Inflammatory macrophage (primary cell): ENCODE data around the gene AMDHD2.

Experiments
- DNase-seq, 2 donors: peaks; one replicate each; pipeline ENCODE4 v3.0.0-alpha.2; 2020 to 2022

The AMDHD2 gene

GRCh38 chr16:2483939-2484897, 36.0 kb upstream of the AMDHD2 start:
- no peak for DNase-seq

- no peak for DNase-seq
These were observed 35.2 kb upstream of the AMDHD2 start for GRCh38 chr16:2484898-2485508.

GRCh38 chr16:2485811-2486507, 34.2 kb upstream of the AMDHD2 start:
- peak in 1 of 2 donors; percentile 27 for DNase-seq

GRCh38 chr16:2486645-2487516, 33.3 kb upstream of the AMDHD2 start:
- peak; percentile 53 to 72 for DNase-seq

GRCh38 chr16:2487517-2487842, 32.7 kb upstream of the AMDHD2 start:
- no peak for DNase-seq

- peak; percentile 80 to 90 for DNase-seq
These were observed 32.2 kb upstream of the AMDHD2 start for GRCh38 chr16:2487903-2488531.

- no peak for DNase-seq
These were observed 30.6 kb upstream of the AMDHD2 start for GRCh38 chr16:2489581-2489980.

GRCh38 chr16:2490190-2491105, 29.7 kb upstream of the AMDHD2 start:
- DNase-seq, result no peak

GRCh38 chr16:2492292-2492691, 27.9 kb upstream of the AMDHD2 start:
- no peak for DNase-seq

- DNase-seq, result no peak
These were observed 26.6 kb upstream of the AMDHD2 start for GRCh38 chr16:2493605-2494004.

GRCh38 chr16:2494616-2495015, 25.6 kb upstream of the AMDHD2 start:
- DNase-seq, result no peak

- no peak for DNase-seq
These were observed 25.1 kb upstream of the AMDHD2 start for GRCh38 chr16:2495041-2495440.

GRCh38 chr16:2496223-2497115, 23.7 kb upstream of the AMDHD2 start:
- no peak for DNase-seq

GRCh38 chr16:2497116-2497630, 23.0 kb upstream of the AMDHD2 start:
- no peak for DNase-seq

GRCh38 chr16:2497695-2498484, 22.3 kb upstream of the AMDHD2 start:
- no peak for DNase-seq

GRCh38 chr16:2498531-2499253, 21.5 kb upstream of the AMDHD2 start:
- no peak for DNase-seq

GRCh38 chr16:2499454-2499853, 20.7 kb upstream of the AMDHD2 start:
- no peak for DNase-seq

- DNase-seq, result no peak
These were observed 20.2 kb upstream of the AMDHD2 start for GRCh38 chr16:2499890-2500429.
